C4-2B (cell line): ENCODE results near the gene PDF.

Source experiments
- H3K27ac ChIP-seq: fragments of 450-650 bp; 2 replicates; pipeline ENCODE4 v1.5.1; 2017
- ZFX ChIP-seq: fragments of 450-650 bp; IDR thresholded peaks from 2 replicates; pipeline ENCODE4 v1.6.1; 2017
- TF ChIP-seq, protein P1 (sequence below): fragments of 450-650 bp; conservative IDR thresholded peaks from 2 replicates; pipeline ENCODE4 v1.5.1; 2017; ENCODE audit warnings: mild to moderate bottlenecking

The PDF gene, protein sequence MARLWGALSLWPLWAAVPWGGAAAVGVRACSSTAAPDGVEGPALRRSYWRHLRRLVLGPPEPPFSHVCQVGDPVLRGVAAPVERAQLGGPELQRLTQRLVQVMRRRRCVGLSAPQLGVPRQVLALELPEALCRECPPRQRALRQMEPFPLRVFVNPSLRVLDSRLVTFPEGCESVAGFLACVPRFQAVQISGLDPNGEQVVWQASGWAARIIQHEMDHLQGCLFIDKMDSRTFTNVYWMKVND

DNA sequence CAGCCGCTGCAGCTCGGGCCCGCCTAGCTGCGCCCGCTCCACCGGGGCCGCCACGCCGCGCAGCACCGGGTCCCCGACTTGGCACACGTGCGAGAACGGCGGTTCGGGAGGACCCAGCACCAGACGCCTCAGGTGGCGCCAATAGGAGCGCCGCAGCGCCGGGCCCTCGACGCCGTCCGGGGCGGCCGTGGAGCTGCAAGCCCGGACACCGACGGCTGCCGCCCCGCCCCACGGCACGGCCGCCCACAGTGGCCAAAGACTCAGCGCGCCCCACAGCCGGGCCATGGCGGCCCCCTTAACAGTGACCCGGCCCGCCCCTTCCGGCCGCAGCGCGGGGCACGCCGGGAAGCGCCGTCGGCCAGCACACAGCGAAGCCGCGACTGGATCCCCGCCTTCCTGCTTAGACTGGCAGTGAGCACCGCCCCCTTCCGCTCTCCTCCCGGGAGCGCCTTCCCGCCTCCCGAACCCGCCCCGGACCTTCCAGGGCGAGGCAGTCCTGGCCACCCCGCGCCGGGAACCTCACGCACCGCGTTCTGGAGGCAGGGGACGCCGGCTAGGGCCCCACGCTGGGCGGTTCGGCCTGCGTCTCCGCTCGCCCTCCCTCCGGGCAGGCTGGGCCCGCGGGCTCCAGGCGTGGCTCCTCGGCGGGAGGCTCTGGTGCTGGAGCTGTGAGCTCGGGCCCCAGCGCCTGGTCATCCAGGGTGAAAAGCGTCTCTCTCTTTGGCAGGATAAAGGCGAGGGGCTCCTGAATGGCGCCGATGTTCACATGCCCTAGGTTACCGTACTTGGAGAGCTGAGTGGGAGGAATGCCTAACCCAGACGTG is at the start of gene PDF:
PDF (minus strand) TSS at position 303 of the 824 bp plus-strand sequence; CDS start at position 285, 18 bp downstream.
- TF ChIP-seq ZFX, result 0 out of 2 replicates have a peak, but pooled peaks have one; percentile 28
- TF ChIP-seq, protein P1, sequence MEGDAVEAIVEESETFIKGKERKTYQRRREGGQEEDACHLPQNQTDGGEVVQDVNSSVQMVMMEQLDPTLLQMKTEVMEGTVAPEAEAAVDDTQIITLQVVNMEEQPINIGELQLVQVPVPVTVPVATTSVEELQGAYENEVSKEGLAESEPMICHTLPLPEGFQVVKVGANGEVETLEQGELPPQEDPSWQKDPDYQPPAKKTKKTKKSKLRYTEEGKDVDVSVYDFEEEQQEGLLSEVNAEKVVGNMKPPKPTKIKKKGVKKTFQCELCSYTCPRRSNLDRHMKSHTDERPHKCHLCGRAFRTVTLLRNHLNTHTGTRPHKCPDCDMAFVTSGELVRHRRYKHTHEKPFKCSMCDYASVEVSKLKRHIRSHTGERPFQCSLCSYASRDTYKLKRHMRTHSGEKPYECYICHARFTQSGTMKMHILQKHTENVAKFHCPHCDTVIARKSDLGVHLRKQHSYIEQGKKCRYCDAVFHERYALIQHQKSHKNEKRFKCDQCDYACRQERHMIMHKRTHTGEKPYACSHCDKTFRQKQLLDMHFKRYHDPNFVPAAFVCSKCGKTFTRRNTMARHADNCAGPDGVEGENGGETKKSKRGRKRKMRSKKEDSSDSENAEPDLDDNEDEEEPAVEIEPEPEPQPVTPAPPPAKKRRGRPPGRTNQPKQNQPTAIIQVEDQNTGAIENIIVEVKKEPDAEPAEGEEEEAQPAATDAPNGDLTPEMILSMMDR, result no peak
- H3K27ac ChIP-seq, result peak within 1 kb of the TSS; percentile 93

DNA sequence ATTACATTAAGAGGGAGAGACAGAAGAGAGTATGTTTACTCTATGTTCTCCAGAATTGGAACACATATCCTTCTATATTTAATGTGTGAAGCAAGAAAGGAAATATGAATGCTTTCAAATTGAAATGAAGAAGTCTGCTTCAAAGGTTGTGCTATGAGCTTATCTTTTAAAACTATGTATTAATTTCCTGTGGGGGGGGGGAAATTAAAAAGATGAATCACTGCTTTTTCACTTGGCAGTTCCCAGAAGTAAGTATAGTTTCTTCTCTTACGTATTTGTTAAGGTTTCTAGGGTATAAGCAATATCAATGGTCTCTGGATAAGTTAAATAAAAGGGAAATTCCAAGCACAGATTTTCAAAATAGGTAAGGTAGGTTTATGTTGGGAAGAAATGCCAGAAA is 48.4 kb upstream of the PDF start:
- no peak overlapping the region for H3K27ac ChIP-seq
- TF ChIP-seq ZFX, result no peak
- TF ChIP-seq, protein P1, result no peak

- no peak overlapping the region for H3K27ac ChIP-seq
- TF ChIP-seq, protein P1, result no peak
- TF ChIP-seq ZFX, result no peak
Observed at GRCh38 chr16:69378036-69378435, 47.6 kb upstream of the PDF start.

GRCh38 chr16:69376393-69377059 is 46.1 kb upstream of the PDF start:
- TF ChIP-seq ZFX, result no peak
- TF ChIP-seq, protein P1, result no peak
- H3K27ac ChIP-seq, result no peak overlapping the region

- TF ChIP-seq ZFX, result no peak
- TF ChIP-seq, protein P1, result no peak
- no peak overlapping the region for H3K27ac ChIP-seq
Observed at GRCh38 chr16:69373019-69373418, 42.6 kb upstream of the PDF start.

GRCh38 chr16:69371564-69371963 is 41.2 kb upstream of the PDF start:
- TF ChIP-seq, protein P1, result no peak
- TF ChIP-seq ZFX, result no peak
- no peak overlapping the region for H3K27ac ChIP-seq

- no peak for TF ChIP-seq ZFX
- TF ChIP-seq, protein P1, result no peak
- H3K27ac ChIP-seq, result no peak overlapping the region
Observed at GRCh38 chr16:69368866-69369265, 38.5 kb upstream of the PDF start.
